Right renal pelvis (tissue), 4 donors: ENCODE measurements around the gene HSPBAP1. TPM values are rescaled to one million over a fixed set of nuclear protein-coding genes. Genes with fewer than 3 reads are reported as not detected.
"Not testable (repeated sequence)": the region's sequence is repeated elsewhere in the genome, so short reads cannot be mapped to it uniquely, and the experiment has no call there.

Source experiments
- DNase-seq, 4 donors: peaks; one replicate each; pipeline ENCODE4 v3.0.0-alpha.2; 2013; ENCODE audit warnings: low read depth in 4 of 4, low spot score in 3 of 4, missing footprints in 1 of 4
- polyA plus RNA-seq, 4 donors: library from polyadenylated mRNA; unstranded; fragments of 120-200 nt; gene quantifications; one replicate each; pipeline ENCODE4 v1.2.1, GENCODE V29; 2013; ENCODE audit not compliant: insufficient read length in 4 of 4

Gene HSPBAP1
- polyA plus RNA-seq, 4 donors: 10.3 to 13.5 (median 11.1) TPM

DNA sequence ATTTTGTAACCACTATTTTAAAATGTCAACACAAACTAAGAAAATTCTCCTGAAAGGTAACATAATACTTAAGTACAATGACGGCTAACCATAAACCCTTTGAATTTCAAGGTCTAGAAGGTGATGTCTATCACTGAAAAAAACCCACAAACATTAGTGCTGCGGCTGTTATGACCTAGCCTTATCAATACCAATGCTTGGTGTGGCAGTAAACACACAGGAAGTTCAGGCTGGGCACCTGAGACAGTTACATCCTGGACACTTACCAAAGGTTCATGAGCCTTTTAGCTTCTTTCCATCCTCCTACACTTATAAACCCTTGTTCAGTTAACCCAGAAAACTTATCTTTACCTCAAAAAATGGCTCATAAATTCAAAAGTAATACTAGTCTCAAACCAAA is 5.8 kb downstream of the HSPBAP1 start:
- no peak for DNase-seq

DNA sequence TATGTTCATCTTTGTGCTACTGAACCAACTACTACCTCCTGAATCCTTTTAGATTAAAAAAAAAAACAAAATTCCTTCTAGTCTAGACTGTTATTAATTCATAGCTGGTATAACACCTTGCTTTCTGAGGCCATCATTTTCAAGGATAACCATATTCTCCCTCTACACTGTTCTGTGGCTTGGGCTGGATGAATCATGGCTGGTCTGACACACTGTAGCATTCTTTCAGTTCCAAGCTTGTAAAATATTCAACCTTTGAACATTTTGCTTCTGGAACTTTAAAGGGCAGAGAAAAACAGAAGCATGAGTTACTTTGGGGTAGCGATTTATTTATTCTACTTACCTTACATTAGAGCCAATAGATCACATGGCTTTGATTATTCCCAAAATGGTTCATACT is 7.6 kb downstream of the HSPBAP1 start:
- no peak for DNase-seq

DNA sequence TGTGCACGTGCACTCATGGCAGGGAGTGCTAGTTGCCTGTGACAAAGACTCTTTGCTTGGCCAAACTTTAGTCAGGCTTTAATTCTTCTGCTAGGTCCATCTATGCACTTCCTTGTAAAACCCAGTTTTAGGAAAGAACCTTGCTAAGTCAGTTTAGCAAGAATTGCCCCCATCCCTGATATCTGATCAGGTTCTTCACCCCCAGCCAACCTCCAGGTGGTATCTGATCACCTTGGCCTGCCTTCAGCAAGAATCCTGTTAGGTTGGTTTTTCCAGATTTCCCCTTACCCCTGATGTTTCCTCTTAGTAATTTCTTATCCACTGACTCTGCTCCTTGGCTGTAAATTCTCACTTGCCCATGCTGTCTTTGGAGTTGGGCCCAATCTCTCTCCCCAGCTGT is 8.4 kb downstream of the HSPBAP1 start:
- no peak for DNase-seq

DNA sequence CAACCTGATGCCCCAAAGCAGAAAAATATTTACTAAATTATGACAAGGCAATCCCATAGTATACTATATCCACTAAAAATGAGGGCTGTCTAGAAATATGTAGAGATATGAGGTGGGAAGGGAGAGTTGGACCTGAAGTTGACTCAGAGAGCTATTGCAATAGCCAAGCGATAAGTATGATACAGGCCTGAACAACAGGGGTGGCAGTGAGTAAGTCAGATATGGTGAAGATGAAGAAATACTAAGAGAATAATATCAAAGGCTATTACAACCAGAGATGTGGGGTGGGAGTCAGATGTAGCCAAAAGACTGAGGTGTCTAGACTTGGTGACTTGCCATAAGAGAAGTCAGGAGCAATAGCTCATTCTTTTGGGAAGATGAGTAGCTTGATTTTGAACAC is 9.2 kb downstream of the HSPBAP1 start:
- DNase-seq: no peak

DNA sequence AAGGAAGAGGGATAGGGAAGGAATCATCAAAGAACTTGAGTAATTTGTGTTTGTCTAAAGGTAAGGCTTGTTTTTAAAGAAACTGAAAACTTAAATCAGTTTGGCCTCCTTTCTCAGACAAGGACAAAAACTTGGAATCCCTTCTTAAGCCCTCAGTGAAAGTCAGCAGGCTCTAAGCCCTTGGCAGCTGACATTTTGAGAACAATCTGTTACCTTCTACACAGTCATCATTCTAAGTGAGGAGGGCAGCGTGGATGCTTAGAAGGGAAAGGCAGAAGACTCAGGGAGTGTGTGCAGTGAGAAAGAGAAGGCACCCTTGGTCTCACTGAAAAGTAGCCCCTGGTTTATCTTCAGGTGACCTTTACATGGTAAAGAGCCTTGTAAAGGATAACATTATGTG is 10.8 kb downstream of the HSPBAP1 start:
- no peak for DNase-seq

DNA sequence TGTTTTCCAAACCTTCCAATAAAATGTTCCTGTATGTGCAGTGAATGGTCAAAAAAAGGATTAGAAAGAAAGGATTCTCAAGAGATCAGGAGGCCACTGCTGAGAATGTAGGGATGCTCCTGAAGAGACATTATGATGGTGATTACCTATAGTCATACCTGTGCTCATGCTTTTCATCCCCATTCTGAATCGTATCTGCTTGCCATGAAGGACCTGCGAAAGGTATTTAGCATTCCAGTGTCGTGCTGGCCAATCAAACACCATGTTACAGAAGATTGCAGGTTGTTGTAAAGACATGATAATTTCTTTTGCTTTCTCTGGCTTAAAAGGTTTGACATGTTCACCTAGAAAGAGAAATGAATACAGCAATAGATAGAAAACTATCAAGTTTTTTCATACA is 16.1 kb downstream of the HSPBAP1 start:
- DNase-seq: no peak

DNA sequence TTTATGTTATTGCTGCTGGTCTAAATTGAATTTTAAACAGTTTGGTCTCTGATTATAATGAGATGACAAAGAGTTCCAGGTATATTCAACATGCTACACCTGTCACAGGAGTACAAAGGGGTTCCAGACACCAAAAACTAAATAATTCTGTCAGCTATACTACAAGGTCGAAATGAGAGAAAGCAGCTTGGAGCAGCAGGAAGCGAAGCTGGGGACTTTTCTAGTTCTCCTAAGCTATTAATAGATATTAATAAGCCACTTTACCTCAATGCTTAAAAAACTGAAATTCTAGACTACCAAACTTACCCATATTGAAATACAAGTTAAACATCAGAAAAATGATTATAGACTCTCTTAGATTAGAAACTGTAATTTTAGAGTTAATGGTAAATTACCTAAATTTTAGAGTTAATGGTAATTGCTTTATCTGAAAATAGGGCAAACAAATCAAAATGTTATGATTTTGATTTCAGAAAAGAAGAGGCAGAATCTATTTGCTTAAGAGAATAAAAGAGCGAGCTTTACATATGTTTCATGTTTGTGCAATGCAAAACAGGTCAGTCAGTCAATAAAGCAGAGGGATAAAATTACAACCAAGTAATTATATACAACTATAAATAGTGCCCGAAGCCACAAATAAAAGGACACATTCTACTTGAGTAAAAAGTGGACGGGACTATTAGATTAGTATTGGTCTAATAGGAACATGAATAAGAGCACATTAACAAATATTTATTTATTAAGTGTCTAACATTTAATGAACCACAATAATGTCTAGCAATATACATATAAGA is 16.8 kb downstream of the HSPBAP1 start:
- DNase-seq: no peak

DNA sequence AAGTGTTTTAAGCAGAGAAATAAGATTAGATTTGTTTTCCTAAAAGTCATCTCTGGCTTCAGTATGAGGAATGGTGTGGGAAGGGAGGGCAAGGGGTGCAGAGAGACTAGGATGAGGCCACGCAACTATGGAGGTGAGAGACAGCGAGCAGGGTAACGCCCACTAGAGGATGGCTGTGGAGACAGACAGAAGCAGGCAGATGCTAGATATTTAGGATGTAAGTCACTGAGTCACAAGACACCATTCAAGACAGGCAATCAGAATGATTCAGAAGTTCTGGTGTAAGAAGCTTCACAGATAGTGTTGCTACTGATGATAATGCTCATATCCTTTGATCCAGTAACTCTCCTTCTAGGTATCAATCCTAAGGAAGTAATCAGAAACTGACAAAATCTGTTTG is 19.1 kb downstream of the HSPBAP1 start:
- DNase-seq: no peak

DNA sequence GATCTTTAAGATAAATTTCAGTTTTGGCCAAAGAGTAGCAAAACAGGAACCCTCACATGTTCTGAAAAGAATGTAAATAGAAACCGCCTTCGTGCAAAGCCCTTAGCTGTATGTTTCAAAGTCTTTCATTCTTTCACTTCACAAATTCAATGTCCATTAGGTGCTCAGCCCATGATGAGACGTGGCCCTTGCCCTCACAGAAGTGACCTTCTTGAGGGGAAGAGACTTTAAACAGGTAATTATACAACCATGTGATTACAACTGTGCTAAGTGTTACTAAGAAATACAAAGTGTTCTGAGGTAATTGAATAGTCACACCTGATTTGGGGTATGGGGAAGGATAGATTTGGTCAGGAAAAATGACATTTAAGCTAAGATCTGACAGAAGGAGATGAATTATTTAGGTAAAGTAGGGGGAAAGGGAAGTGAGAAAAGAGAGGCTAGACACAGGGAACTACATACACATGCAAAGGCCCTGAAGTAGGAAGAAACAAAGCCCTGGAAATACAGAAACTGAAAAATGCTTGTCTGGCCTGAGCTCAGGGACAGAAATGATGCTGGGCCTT is 19.6 kb downstream of the HSPBAP1 start:
- DNase-seq: no peak

DNA sequence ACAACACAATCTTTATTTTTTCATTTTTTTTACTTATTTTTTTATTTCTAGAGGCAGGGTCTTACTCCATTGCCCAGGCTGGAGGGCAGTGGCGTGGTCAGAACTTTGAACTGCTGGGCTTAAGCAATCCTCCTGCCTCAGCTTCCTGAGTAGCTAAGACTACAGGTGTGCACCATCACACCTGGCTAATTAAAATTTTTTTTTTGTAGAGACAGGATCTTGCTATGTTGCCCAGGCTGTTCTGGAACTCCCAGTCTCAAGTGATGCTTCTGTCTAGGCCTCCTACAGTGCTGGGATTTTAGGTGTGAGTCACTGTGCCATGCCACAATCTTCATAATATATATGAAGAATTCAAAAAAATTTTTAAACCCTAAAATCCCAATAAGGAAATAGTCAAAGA is 20.8 kb downstream of the HSPBAP1 start:
- no peak for DNase-seq

DNA sequence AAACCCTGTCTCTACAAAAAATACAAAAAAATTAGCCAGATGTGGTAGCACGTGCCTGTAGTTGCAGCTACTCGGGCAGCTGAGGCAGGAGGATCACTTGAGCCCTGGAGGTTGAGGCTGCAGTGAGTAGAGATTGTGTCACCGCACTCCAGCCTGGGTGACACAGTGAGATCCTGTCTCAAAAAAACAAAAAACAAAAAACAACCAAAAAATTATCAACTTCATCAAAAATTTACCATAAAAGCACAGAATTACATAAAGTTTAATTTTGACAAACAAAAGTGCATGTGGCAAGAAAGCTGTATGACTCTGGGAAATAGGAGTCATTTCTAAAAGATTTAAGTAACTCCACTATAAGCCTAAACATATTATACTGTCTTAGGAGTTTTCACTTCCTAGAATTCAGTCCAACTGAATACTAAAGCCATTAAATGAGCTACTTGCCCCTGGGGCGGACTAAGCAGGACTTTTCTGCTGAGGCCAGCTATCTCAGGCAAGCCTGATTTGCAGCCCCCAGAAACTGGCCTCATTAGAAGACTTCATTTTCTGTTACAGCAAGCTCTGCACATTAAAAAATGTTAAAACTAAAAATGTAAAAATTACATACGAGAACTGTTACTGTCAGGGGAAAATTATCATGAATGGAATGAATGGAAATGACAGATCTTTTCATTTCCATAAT is 23.0 kb downstream of the HSPBAP1 start:
- no peak for DNase-seq

DNA sequence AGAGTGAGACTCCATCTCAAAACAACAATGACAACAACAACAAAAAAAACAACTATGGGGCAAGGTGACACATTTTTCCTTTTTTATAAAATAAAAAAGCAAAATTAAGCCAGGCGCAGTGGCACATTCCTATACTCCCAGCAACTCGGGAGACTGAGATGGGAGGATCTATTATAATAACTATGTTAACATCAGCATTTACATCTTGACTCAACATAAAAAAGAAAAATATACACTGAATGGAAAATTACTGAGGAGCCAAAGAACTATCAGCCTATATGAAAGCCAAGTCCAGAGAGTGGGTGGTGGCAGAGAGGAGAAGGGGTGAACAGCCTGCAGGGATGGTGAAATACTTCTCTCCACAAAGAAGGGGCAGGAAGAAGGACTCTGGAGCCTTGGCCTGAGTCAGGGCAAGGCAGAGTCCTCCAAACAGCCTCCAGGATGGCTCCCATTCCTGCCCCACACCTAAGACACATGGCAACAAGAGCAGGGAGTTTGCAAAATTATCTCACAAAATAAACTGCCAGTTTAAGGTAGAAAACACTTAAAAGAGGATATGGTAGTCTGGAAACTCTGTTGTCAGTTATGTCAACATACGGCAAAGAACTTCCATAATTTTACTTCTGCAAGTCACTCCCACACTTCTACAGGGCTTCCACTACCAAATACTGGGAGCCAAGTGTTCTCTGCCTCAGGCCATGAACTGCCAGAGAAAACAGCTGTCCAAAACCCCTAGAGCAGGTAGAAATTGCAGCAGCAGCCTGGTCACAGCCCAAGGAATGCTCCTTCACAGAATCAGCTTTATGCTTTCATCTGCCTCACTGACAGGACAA is 25.9 kb downstream of the HSPBAP1 start:
- no peak for DNase-seq

DNA sequence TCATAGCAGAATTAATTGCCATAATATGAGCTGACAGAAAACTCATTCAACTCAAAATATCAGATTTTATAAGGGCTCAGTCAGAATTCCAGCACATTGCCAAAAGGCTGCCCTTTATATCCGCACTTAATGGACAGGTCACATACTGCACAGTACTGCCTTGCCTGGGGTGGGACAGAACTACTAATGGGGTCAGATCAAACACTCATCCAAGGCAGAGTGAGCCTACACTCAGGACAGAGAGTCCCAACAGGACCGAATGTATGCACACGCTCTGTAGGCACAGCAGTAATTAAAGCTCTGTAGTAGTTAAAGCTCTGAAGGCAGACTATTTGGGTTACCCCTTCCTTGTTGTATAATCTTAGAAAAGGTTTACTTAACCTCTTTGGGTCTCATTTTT is 27.2 kb downstream of the HSPBAP1 start:
- no peak for DNase-seq

DNA sequence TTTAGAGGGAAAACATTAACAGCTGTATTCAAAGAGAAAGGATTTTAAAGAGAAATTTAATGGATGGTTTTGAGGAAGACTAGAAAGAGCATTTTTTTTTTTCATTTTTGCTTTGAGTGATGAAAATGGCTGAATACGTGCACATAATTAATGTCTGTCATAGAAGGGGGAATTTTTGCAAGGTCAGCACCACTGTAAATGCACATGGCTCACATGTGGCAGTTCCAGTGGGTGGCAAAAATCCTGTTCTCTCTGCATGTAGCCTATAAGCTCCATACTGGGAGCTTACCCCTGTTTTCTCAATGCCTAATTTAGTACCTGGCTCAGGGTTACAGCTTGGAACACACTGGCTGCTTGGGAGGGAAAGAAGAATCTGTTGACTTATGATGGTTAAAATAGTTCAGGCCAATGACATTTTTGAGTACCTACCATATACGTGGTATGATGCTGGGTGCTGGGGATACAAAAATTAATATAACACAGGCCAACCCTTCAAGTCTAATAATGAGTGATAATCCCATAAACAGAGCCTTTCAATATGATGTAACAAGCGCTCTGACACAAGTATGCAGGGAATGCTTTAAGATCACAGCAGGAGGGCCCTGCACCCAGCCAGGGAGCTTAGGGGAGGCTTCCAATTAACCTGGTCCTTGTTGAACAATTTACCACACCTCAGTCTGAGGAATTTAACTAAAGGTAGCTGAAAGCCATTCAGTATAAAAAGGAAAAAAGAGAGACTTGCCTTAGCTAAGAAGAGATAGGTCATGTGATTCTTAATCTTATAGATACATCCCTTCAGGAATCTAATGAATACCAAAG is 33.0 kb downstream of the HSPBAP1 start:
- no peak for DNase-seq

DNA sequence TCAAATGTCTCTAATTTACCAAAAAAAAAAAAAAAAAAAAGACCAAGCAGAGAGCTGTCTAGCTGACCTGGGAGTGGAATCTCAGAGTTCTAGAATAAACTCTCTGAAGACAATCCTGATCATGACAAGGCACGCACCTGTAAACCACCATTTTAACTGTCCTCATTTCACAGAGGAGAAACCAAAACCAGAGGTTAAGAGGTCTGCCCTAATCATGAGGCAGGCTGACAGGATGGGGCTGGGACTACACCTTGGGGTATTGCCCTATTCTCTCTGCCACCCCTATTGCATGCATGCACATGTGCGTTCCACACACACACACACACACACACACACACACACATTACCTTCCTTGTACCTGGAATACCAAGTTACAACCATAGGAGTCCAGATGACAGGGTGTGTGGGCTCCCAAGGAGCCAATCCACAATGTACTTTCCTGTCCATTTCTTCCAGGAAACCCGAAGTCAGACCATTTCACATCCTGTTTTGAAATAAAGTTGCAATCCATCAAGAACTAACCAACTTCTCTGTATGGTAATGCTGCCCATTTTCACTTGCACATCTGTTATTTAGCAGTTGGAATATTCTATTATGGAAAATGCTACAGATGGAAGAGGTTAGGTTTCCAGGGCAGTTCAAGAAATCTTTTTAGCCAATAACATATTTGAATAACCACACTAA is 34.6 kb downstream of the HSPBAP1 start:
- DNase-seq: no peak

DNA sequence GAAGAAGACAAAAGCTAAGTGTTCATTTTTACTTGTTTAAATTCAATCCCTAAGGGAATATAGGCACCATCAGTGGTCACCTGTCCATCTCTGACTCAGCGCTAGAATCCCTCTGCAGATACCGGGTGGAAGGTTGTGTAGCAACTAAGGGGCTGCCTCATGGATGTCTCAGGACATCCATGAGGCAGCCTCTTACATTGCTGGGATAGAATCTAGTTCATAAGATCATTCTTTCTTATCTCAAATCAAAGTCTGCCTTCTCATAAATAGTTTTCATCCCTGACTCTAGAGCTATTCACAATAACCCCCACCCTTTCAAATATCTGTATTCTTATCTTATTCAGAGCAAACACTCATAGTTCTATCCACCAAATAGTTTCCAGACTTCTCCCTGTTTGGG is 38.1 kb downstream of the HSPBAP1 start:
- DNase-seq: no peak

DNA sequence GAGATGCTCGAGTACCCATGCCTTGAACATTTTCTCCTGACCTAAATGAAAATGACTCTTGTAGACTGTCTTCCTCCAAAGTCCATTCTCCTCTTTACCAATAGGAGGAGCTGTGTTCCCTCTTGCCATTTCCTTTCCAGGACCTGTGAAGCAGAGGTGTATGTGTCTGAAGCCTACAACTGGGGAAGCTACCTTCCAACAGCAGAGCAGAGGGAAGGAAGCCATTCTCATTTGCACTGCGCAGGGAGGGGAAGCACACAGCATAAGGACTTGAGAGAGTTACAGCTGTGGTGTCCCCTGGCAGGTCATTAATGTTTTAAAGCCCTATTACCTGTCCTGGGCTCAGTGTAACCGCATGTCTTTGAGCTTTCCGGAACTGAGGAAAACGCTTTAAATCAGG is 38.7 kb downstream of the HSPBAP1 start:
- DNase-seq: no peak

DNA sequence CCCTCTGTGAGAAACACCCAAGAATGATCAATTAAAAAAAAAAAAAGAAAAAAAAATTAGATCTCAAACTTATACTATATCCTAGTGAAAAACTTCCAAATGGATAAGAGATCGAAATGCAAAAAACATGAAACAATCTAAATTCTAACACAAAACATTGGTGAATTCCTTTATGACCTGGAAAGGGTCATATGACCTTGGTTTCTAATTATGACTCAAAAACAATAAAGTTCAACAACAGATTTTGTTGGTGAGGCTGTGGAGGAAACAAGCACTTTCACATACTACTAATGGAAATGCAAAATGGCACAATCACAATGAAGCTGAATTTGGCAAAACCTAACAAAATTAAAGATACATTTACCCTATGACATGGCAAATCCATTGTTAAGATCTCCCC is 45.3 kb downstream of the HSPBAP1 start:
- no peak for DNase-seq

DNA sequence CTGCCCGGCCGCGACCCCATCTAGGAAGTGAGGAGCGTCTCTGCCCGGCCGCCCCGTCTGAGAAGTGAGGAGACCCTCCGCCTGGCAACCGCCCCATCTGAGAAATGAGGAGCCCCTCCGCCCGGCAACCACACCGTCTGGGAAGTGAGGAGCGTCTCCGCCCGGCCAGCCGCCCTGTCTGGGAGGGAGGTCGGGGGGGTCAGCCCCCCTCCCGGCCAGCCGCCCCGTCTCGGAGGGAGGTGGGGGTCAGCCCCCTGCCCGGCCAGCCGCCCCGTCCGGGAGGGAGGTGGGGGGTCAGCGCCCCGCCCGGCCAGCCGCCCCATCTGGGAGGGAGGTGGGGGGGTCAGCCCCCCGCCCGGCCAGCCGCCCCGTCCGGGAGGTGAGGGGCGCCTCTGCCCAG is 46.3 kb downstream of the HSPBAP1 start:
- not testable (repeated sequence) for DNase-seq
